Cardiac muscle cell (in vitro differentiated cells and primary cell): Measurements from ENCODE around the gene MRC2. TPM values are rescaled to one million over a fixed set of nuclear protein-coding genes. Genes with fewer than 3 reads are reported as not detected.

Experiments
- DNase-seq, 2 donors: peaks; one replicate each; pipeline versions ENCODE4 v3.0.0 to v3.0.0-alpha.2; 2010 to 2017; ENCODE audit warnings: low read depth in 1 of 2, low spot score in 1 of 2
- H3K27ac ChIP-seq: fragments of 200-600 bp; sonication (generic); 2 replicates; pipeline ENCODE4 v1.5.1; 2016
- H3K27me3 ChIP-seq: fragments of 200-600 bp; sonication (generic); 2 replicates; pipeline ENCODE4 v1.6.0; 2016; ENCODE audit warnings: control low read depth
- H3K36me3 ChIP-seq: fragments of 200-600 bp; sonication (generic); 2 replicates; pipeline ENCODE4 v1.5.1; 2016; ENCODE audit warnings: control low read depth
- H3K4me1 ChIP-seq: fragments of 200-600 bp; sonication (generic); 2 replicates; pipeline ENCODE4 v1.8.1; 2017; ENCODE audit warnings: low read depth, mild to moderate bottlenecking, mixed run types
- H3K4me3 ChIP-seq: fragments of 200-600 bp; sonication (generic); 2 replicates; pipeline ENCODE4 v1.5.1; 2016; ENCODE audit warnings: mild to moderate bottlenecking
- H3K9me3 ChIP-seq: fragments of 200-600 bp; sonication (generic); 2 replicates; pipeline ENCODE4 v1.5.1; 2017; ENCODE audit warnings: low read depth, mild to moderate bottlenecking, control low read depth
- polyA plus RNA-seq: library from polyadenylated mRNA; unstranded; fragments of >200 nt; fragmentation: Nextera tagmentation; extraction: Ambion mirVana; gene quantifications from 2 replicates; pipeline ENCODE4 v1.2.1, GENCODE V29; 2016
- total RNA-seq: library from RNA; depleted of rRNA; stranded (reverse); fragments of >200 nt; gene quantifications from 2 replicates; pipeline ENCODE4 v1.2.3, GENCODE V29; 2016
- TF ChIP-seq, protein P1 (sequence below): IDR thresholded peaks from 2 replicates; pipeline ENCODE4 v1.5.1; 2012; ENCODE audit warnings: low read depth, mild to moderate bottlenecking, low read length

Gene MRC2
- total and polyA plus RNA-seq, 2 experiments from 2014 or later, result 53.1 to 136 TPM

- Histone ChIP-seq H3K27me3 (no peaks in the 10 kb centered on the region), H3K4me3 (no peak overlapping the region), H3K9me3 (no peaks in the 10 kb centered on the region), H3K36me3 (no peaks in the 10 kb centered on the region), H3K4me1 (peaks cover 27% of the 10 kb centered on the region), H3K27ac (no peak overlapping the region)
- DNase-seq, result no peak
- TF ChIP-seq, protein P1, sequence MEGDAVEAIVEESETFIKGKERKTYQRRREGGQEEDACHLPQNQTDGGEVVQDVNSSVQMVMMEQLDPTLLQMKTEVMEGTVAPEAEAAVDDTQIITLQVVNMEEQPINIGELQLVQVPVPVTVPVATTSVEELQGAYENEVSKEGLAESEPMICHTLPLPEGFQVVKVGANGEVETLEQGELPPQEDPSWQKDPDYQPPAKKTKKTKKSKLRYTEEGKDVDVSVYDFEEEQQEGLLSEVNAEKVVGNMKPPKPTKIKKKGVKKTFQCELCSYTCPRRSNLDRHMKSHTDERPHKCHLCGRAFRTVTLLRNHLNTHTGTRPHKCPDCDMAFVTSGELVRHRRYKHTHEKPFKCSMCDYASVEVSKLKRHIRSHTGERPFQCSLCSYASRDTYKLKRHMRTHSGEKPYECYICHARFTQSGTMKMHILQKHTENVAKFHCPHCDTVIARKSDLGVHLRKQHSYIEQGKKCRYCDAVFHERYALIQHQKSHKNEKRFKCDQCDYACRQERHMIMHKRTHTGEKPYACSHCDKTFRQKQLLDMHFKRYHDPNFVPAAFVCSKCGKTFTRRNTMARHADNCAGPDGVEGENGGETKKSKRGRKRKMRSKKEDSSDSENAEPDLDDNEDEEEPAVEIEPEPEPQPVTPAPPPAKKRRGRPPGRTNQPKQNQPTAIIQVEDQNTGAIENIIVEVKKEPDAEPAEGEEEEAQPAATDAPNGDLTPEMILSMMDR, result no peak
Observed at GRCh38 chr17:62656446-62656845, 29.0 kb downstream of the MRC2 start.

- Histone ChIP-seq H3K27me3 (no peaks in the 10 kb centered on the region), H3K36me3 (no peaks in the 10 kb centered on the region), H3K4me3 (no peak overlapping the region), H3K4me1 (peaks cover 26% of the 10 kb centered on the region), H3K9me3 (no peaks in the 10 kb centered on the region), H3K27ac (no peak overlapping the region)
- no peak for DNase-seq
- TF ChIP-seq, protein P1, result no peak
Observed at GRCh38 chr17:62657145-62657665, 29.7 kb downstream of the MRC2 start.

DNA sequence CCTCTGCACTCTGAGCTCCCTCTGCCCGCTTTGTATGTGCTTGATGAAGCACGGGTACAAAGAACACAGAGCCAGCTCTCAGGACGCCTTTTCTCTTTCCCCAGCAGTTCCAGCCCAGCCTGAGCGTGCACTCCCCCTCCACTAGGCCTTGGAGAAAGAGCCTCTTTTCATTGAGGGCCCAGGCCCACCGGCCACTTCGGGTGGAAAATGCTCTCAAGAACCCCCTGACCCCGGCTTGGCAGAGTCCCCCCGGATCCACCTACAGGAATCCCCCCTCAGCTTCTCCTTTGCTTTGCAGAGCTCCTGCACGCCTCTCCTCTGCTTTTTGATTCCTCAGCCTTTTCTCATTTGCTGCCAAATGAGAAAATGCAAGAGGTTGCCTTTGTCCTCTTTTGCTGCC lies 30.2 kb downstream of the MRC2 start:
- TF ChIP-seq, protein P1, result no peak
- no peak for DNase-seq
- Histone ChIP-seq H3K27me3 (no peaks in the 10 kb centered on the region), H3K36me3 (no peaks in the 10 kb centered on the region), H3K9me3 (no peaks in the 10 kb centered on the region), H3K4me1 (peaks cover 21% of the 10 kb centered on the region), H3K4me3 (no peak overlapping the region), H3K27ac (no peak overlapping the region)

GRCh38 chr17:62658136-62658920 lies 30.9 kb downstream of the MRC2 start:
- DNase-seq, result no peak
- Histone ChIP-seq H3K36me3 (no peaks in the 10 kb centered on the region), H3K9me3 (no peaks in the 10 kb centered on the region), H3K27ac (no peak overlapping the region), H3K27me3 (no peaks in the 10 kb centered on the region), H3K4me1 (peaks cover 15% of the 10 kb centered on the region), H3K4me3 (no peak overlapping the region)
- TF ChIP-seq, protein P1, result no peak

- Histone ChIP-seq H3K4me3 (no peak overlapping the region), H3K27me3 (no peaks in the 10 kb centered on the region), H3K27ac (no peak overlapping the region), H3K9me3 (no peaks in the 10 kb centered on the region), H3K4me1 (no peaks in the 10 kb centered on the region), H3K36me3 (no peaks in the 10 kb centered on the region)
- TF ChIP-seq, protein P1, result no peak
- DNase-seq, result no peak
Observed at GRCh38 chr17:62660629-62661118, 33.2 kb downstream of the MRC2 start.
